HG03354 (cell line): ENCODE results near the gene FAM120A.

ENCODE experiments used
- ATAC-seq: cut with Tn5 transposase; IDR thresholded peaks from one replicate; pipeline ENCODE4 v1.9.1; 2021; ENCODE audit warnings: mild to moderate bottlenecking; ENCODE audit not compliant: unreplicated experiment, poor library complexity, severe bottlenecking

FAM120A gene

GRCh38 chr9:93541581-93542349 is 90.3 kb downstream of the FAM120A start:
- ATAC-seq = no peak

- ATAC-seq = no peak
These were observed 91.6 kb downstream of the FAM120A start for GRCh38 chr9:93543117-93543516.

- ATAC-seq = no peak
These were observed 94.9 kb downstream of the FAM120A start for GRCh38 chr9:93546356-93546755.

GRCh38 chr9:93549611-93550010 is 98.1 kb downstream of the FAM120A start:
- no peak for ATAC-seq

GRCh38 chr9:93552923-93553322 is 101.4 kb downstream of the FAM120A start:
- ATAC-seq = no peak

GRCh38 chr9:93555370-93555769 is 103.9 kb downstream of the FAM120A start:
- no peak for ATAC-seq

- no peak for ATAC-seq
These were observed 106.1 kb downstream of the FAM120A start for GRCh38 chr9:93557366-93558137.

- no peak for ATAC-seq
These were observed 107.0 kb downstream of the FAM120A start for GRCh38 chr9:93558503-93558902.

- ATAC-seq = no peak
These were observed 109.5 kb downstream of the FAM120A start for GRCh38 chr9:93560991-93561390.

- ATAC-seq = no peak
These were observed 110.7 kb downstream of the FAM120A start for GRCh38 chr9:93562157-93562556.

GRCh38 chr9:93565089-93565488 is 113.6 kb downstream of the FAM120A start:
- no peak for ATAC-seq

GRCh38 chr9:93566408-93567270 is 115.2 kb downstream of the FAM120A start:
- peak; percentile 88 for ATAC-seq

- ATAC-seq = no peak
These were observed 115.9 kb downstream of the FAM120A start for GRCh38 chr9:93567271-93567959.

GRCh38 chr9:93568169-93568568 is 116.7 kb downstream of the FAM120A start:
- ATAC-seq = no peak

- ATAC-seq = no peak
These were observed 118.2 kb downstream of the FAM120A start for GRCh38 chr9:93569621-93570174.

- ATAC-seq = no peak
These were observed 120.7 kb downstream of the FAM120A start for GRCh38 chr9:93572221-93572620.

- ATAC-seq = no peak
These were observed 121.4 kb downstream of the FAM120A start for GRCh38 chr9:93572636-93573515.

GRCh38 chr9:93573516-93573828 is 122.0 kb downstream of the FAM120A start:
- no peak for ATAC-seq
